ENCODE measurements around the gene MED13L.

The MED13L gene

GRCh38 chr12:116179384-116179783 lies 98.1 kb downstream of the MED13L start:
- no peak for DNase-seq

- no peak for DNase-seq
Observed at GRCh38 chr12:116177017-116177416, 100.5 kb downstream of the MED13L start.

GRCh38 chr12:116174904-116175303 lies 102.6 kb downstream of the MED13L start:
- no peak for DNase-seq

GRCh38 chr12:116174006-116174405 lies 103.5 kb downstream of the MED13L start:
- DNase-seq, result no peak

GRCh38 chr12:116172224-116172849 lies 105.2 kb downstream of the MED13L start:
- no peak for DNase-seq

GRCh38 chr12:116171549-116171948 lies 105.9 kb downstream of the MED13L start:
- no peak for DNase-seq

- no peak for DNase-seq
Observed at GRCh38 chr12:116169071-116169470, 108.4 kb downstream of the MED13L start.

- no peak for DNase-seq
Observed at GRCh38 chr12:116166306-116166705, 111.2 kb downstream of the MED13L start.

GRCh38 chr12:116165036-116165425 lies 112.5 kb downstream of the MED13L start:
- DNase-seq, result no peak

- DNase-seq, result peak; percentile 20
Observed at GRCh38 chr12:116164250-116165035, 113.0 kb downstream of the MED13L start.

GRCh38 chr12:116162071-116162470 lies 115.4 kb downstream of the MED13L start:
- DNase-seq, result no peak

GRCh38 chr12:116161588-116161987 lies 115.9 kb downstream of the MED13L start:
- no peak for DNase-seq

GRCh38 chr12:116160883-116161458 lies 116.5 kb downstream of the MED13L start:
- DNase-seq, result no peak

GRCh38 chr12:116160231-116160630 lies 117.3 kb downstream of the MED13L start:
- DNase-seq, result no peak

- DNase-seq, result no peak
Observed at GRCh38 chr12:116159593-116160200, 117.8 kb downstream of the MED13L start.

- no peak for DNase-seq
Observed at GRCh38 chr12:116159175-116159574, 118.3 kb downstream of the MED13L start.

- no peak for DNase-seq
Observed at GRCh38 chr12:116157845-116158267, 119.6 kb downstream of the MED13L start.

- DNase-seq, result no peak
Observed at GRCh38 chr12:116156614-116157013, 120.9 kb downstream of the MED13L start.

- no peak for DNase-seq
Observed at GRCh38 chr12:116155383-116155782, 122.1 kb downstream of the MED13L start.

GRCh38 chr12:116153983-116154382 lies 123.5 kb downstream of the MED13L start:
- no peak for DNase-seq

- no peak for DNase-seq
Observed at GRCh38 chr12:116153113-116153512, 124.4 kb downstream of the MED13L start.

GRCh38 chr12:116152268-116152667 lies 125.2 kb downstream of the MED13L start:
- no peak for DNase-seq

- DNase-seq, result no peak
Observed at GRCh38 chr12:116150452-116150851, 127.0 kb downstream of the MED13L start.

- no peak for DNase-seq
Observed at GRCh38 chr12:116150001-116150400, 127.5 kb downstream of the MED13L start.

All from DMS 273 treated with DMSO at 0.1 percent for 48 hours (cell line).